Measurements from ENCODE around the gene TMCO6.
"Not testable (repeated sequence)": the region's sequence is repeated elsewhere in the genome, so short reads cannot be mapped to it uniquely, and the experiment has no call there.

Gene TMCO6

GRCh38 chr5:140639148-140639981 is at the start of gene TMCO6:
TSS of gene TMCO6 (plus strand) at chr5:140639451. CDS start at chr5:140639528, 77 bp downstream.
- peak; percentile 97 for DNase-seq
- Histone ChIP-seq H3K4me3 (ENCODE audit: low read depth in 1 of 2, low read length in 2 of 2) (peak within 1 kb of the TSS; percentile 55 to 86; a peak in 3 of 4 replicates), H3K36me3 (ENCODE audit: insufficient read depth, low read length) (peaks cover 32% of the 10 kb centered on the region), H3K9ac (ENCODE audit: low read depth, low read length) (peak within 1 kb of the TSS; percentile 85), H3K4me1 (ENCODE audit: insufficient read depth, low read length) (peaks cover 42% of the 10 kb centered on the region), H3K27ac (ENCODE audit: low read length) (peak within 1 kb of the TSS; percentile 91), H4K20me1 (ENCODE audit: insufficient read depth, low read length) (no peaks in the 10 kb centered on the region), H3K79me2 (ENCODE audit: insufficient read depth, low read length) (peaks cover 34% of the 10 kb centered on the region), H2AFZ (ENCODE audit: low read depth, low read length) (peak within 1 kb of the TSS; percentile 96), H3K4me2 (ENCODE audit: insufficient read depth, low read length) (peak within 1 kb of the TSS; percentile 88), H3K9me3 (ENCODE audit: insufficient read depth, low read length, severe bottlenecking) (no peaks in the 10 kb centered on the region), H3K27me3 (ENCODE audit: insufficient read depth, low read length, poor library complexity) (no peaks in the 10 kb centered on the region)
- ATAC-seq (ENCODE audit: insufficient read depth, low read depth): peak; percentile 93
- TF ChIP-seq EZH2 (IDR thresholded peaks at IDR 0.05; ENCODE audit: borderline replicate concordance, low read depth, low read length, severe bottlenecking): no peak
- peak; percentile 71 for TF ChIP-seq CTCF (IDR thresholded peaks at IDR 0.05; ENCODE audit: borderline replicate concordance, extremely low read depth, low read length, poor library complexity, severe bottlenecking)

GRCh38 chr5:140590861-140591260 is 48.4 kb upstream of the TMCO6 start:
- no peak overlapping the region for H3K4me2 ChIP-seq (ENCODE audit: insufficient read depth, low read length)
- H3K4me1 ChIP-seq (ENCODE audit: insufficient read depth, low read length): no peaks in the 10 kb centered on the region
- no peak overlapping the region for H3K4me3 ChIP-seq (ENCODE audit: low read depth in 1 of 2, low read length in 2 of 2)
- H3K9ac ChIP-seq (ENCODE audit: low read depth, low read length): no peak overlapping the region
- ATAC-seq (ENCODE audit: insufficient read depth, low read depth) (no peak), DNase-seq (no peak)
- H2AFZ ChIP-seq (ENCODE audit: low read depth, low read length): no peak overlapping the region
- no peaks in the 10 kb centered on the region for H3K9me3 ChIP-seq (ENCODE audit: insufficient read depth, low read length, severe bottlenecking)
- H3K36me3 ChIP-seq (ENCODE audit: insufficient read depth, low read length): no peaks in the 10 kb centered on the region
- TF ChIP-seq CTCF (IDR thresholded peaks at IDR 0.05; ENCODE audit: borderline replicate concordance, extremely low read depth, low read length, poor library complexity, severe bottlenecking) (no peak), EZH2 (IDR thresholded peaks at IDR 0.05; ENCODE audit: borderline replicate concordance, low read depth, low read length, severe bottlenecking) (no peak)
- H3K79me2 ChIP-seq (ENCODE audit: insufficient read depth, low read length): no peaks in the 10 kb centered on the region
- H3K27me3 ChIP-seq (ENCODE audit: insufficient read depth, low read length, poor library complexity): no peaks in the 10 kb centered on the region
- no peak overlapping the region for H3K27ac ChIP-seq (ENCODE audit: low read length)
- no peaks in the 10 kb centered on the region for H4K20me1 ChIP-seq (ENCODE audit: insufficient read depth, low read length)

- H2AFZ ChIP-seq (ENCODE audit: low read depth, low read length): no peak overlapping the region
- H3K27me3 ChIP-seq (ENCODE audit: insufficient read depth, low read length, poor library complexity): no peaks in the 10 kb centered on the region
- no peak overlapping the region for H3K4me3 ChIP-seq (ENCODE audit: low read depth in 1 of 2, low read length in 2 of 2)
- TF ChIP-seq EZH2 (IDR thresholded peaks at IDR 0.05; ENCODE audit: borderline replicate concordance, low read depth, low read length, severe bottlenecking) (no peak), CTCF (IDR thresholded peaks at IDR 0.05; ENCODE audit: borderline replicate concordance, extremely low read depth, low read length, poor library complexity, severe bottlenecking) (no peak)
- H3K9me3 ChIP-seq (ENCODE audit: insufficient read depth, low read length, severe bottlenecking): no peaks in the 10 kb centered on the region
- no peak for ATAC-seq (ENCODE audit: insufficient read depth, low read depth)
- H4K20me1 ChIP-seq (ENCODE audit: insufficient read depth, low read length): no peaks in the 10 kb centered on the region
- H3K4me1 ChIP-seq (ENCODE audit: insufficient read depth, low read length): no peaks in the 10 kb centered on the region
- no peak overlapping the region for H3K9ac ChIP-seq (ENCODE audit: low read depth, low read length)
- DNase-seq: no peak
- no peak overlapping the region for H3K4me2 ChIP-seq (ENCODE audit: insufficient read depth, low read length)
- no peaks in the 10 kb centered on the region for H3K79me2 ChIP-seq (ENCODE audit: insufficient read depth, low read length)
- no peaks in the 10 kb centered on the region for H3K36me3 ChIP-seq (ENCODE audit: insufficient read depth, low read length)
- H3K27ac ChIP-seq (ENCODE audit: low read length): no peak overlapping the region
Measured at GRCh38 chr5:140591747-140592372, 47.4 kb upstream of the TMCO6 start.

- not testable (repeated sequence) for H3K9me3 ChIP-seq (ENCODE audit: insufficient read depth, low read length, severe bottlenecking); H3K36me3 ChIP-seq (ENCODE audit: insufficient read depth, low read length); H2AFZ ChIP-seq (ENCODE audit: low read depth, low read length); H4K20me1 ChIP-seq (ENCODE audit: insufficient read depth, low read length); H3K4me3 ChIP-seq (ENCODE audit: low read depth in 1 of 2, low read length in 2 of 2); ATAC-seq (ENCODE audit: insufficient read depth, low read depth); H3K9ac ChIP-seq (ENCODE audit: low read depth, low read length); H3K27ac ChIP-seq (ENCODE audit: low read length); DNase-seq; H3K79me2 ChIP-seq (ENCODE audit: insufficient read depth, low read length); H3K4me2 ChIP-seq (ENCODE audit: insufficient read depth, low read length); H3K27me3 ChIP-seq (ENCODE audit: insufficient read depth, low read length, poor library complexity); H3K4me1 ChIP-seq (ENCODE audit: insufficient read depth, low read length)
Measured at GRCh38 chr5:140593070-140593469, 46.2 kb upstream of the TMCO6 start.
